ENCODE measurements around the gene INSRR.

DNA sequence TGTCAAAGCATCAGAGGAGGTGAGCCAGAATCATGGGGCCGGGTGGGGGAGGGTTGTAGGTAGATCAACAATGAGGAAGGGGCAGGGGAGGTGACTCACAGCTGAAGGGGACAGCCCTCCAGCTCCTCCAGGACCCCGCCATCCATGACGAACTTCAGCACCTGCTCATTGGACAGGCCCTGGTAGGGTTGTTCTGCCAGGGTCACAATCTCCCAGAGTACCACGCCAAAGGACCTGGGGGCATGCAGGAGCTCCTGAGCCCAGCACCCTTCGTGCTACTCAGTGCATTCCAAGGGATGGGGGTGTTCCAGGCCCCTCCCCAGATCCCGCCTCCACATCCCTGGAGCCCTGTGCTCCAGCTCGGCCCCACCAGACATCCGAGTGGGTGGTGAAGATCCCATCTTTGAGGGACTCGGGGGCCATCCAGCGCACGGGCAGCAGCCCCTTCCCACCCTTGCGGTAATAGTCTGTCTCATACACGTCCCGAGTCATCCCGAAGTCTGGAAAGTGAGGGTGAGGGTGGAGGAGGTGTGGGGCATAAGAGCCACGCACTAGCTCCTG is 17.5 kb downstream of the INSRR start:
- TF ChIP-seq, protein P1, sequence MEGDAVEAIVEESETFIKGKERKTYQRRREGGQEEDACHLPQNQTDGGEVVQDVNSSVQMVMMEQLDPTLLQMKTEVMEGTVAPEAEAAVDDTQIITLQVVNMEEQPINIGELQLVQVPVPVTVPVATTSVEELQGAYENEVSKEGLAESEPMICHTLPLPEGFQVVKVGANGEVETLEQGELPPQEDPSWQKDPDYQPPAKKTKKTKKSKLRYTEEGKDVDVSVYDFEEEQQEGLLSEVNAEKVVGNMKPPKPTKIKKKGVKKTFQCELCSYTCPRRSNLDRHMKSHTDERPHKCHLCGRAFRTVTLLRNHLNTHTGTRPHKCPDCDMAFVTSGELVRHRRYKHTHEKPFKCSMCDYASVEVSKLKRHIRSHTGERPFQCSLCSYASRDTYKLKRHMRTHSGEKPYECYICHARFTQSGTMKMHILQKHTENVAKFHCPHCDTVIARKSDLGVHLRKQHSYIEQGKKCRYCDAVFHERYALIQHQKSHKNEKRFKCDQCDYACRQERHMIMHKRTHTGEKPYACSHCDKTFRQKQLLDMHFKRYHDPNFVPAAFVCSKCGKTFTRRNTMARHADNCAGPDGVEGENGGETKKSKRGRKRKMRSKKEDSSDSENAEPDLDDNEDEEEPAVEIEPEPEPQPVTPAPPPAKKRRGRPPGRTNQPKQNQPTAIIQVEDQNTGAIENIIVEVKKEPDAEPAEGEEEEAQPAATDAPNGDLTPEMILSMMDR (IDR thresholded peaks at IDR 0.05) = no peak
- no peak for TF ChIP-seq EP300 (IDR thresholded peaks at IDR 0.05)

All from ovary (tissue), 3 donors.